Measurements from ENCODE around the gene ADAMTSL1. TPM values are rescaled to one million over a fixed set of nuclear protein-coding genes. Genes with fewer than 3 reads are reported as not detected.

The ADAMTSL1 gene
- total and polyA plus RNA-seq, 2 of the 8 experiments (the other 6 are each of a cell fraction or from before 2014, with no cell fraction given) = 0.84 to 1.1 TPM

GRCh38 chr9:18495065-18495464 lies 21.1 kb downstream of the ADAMTSL1 start (continued):
- TF ChIP-seq, protein P1, sequence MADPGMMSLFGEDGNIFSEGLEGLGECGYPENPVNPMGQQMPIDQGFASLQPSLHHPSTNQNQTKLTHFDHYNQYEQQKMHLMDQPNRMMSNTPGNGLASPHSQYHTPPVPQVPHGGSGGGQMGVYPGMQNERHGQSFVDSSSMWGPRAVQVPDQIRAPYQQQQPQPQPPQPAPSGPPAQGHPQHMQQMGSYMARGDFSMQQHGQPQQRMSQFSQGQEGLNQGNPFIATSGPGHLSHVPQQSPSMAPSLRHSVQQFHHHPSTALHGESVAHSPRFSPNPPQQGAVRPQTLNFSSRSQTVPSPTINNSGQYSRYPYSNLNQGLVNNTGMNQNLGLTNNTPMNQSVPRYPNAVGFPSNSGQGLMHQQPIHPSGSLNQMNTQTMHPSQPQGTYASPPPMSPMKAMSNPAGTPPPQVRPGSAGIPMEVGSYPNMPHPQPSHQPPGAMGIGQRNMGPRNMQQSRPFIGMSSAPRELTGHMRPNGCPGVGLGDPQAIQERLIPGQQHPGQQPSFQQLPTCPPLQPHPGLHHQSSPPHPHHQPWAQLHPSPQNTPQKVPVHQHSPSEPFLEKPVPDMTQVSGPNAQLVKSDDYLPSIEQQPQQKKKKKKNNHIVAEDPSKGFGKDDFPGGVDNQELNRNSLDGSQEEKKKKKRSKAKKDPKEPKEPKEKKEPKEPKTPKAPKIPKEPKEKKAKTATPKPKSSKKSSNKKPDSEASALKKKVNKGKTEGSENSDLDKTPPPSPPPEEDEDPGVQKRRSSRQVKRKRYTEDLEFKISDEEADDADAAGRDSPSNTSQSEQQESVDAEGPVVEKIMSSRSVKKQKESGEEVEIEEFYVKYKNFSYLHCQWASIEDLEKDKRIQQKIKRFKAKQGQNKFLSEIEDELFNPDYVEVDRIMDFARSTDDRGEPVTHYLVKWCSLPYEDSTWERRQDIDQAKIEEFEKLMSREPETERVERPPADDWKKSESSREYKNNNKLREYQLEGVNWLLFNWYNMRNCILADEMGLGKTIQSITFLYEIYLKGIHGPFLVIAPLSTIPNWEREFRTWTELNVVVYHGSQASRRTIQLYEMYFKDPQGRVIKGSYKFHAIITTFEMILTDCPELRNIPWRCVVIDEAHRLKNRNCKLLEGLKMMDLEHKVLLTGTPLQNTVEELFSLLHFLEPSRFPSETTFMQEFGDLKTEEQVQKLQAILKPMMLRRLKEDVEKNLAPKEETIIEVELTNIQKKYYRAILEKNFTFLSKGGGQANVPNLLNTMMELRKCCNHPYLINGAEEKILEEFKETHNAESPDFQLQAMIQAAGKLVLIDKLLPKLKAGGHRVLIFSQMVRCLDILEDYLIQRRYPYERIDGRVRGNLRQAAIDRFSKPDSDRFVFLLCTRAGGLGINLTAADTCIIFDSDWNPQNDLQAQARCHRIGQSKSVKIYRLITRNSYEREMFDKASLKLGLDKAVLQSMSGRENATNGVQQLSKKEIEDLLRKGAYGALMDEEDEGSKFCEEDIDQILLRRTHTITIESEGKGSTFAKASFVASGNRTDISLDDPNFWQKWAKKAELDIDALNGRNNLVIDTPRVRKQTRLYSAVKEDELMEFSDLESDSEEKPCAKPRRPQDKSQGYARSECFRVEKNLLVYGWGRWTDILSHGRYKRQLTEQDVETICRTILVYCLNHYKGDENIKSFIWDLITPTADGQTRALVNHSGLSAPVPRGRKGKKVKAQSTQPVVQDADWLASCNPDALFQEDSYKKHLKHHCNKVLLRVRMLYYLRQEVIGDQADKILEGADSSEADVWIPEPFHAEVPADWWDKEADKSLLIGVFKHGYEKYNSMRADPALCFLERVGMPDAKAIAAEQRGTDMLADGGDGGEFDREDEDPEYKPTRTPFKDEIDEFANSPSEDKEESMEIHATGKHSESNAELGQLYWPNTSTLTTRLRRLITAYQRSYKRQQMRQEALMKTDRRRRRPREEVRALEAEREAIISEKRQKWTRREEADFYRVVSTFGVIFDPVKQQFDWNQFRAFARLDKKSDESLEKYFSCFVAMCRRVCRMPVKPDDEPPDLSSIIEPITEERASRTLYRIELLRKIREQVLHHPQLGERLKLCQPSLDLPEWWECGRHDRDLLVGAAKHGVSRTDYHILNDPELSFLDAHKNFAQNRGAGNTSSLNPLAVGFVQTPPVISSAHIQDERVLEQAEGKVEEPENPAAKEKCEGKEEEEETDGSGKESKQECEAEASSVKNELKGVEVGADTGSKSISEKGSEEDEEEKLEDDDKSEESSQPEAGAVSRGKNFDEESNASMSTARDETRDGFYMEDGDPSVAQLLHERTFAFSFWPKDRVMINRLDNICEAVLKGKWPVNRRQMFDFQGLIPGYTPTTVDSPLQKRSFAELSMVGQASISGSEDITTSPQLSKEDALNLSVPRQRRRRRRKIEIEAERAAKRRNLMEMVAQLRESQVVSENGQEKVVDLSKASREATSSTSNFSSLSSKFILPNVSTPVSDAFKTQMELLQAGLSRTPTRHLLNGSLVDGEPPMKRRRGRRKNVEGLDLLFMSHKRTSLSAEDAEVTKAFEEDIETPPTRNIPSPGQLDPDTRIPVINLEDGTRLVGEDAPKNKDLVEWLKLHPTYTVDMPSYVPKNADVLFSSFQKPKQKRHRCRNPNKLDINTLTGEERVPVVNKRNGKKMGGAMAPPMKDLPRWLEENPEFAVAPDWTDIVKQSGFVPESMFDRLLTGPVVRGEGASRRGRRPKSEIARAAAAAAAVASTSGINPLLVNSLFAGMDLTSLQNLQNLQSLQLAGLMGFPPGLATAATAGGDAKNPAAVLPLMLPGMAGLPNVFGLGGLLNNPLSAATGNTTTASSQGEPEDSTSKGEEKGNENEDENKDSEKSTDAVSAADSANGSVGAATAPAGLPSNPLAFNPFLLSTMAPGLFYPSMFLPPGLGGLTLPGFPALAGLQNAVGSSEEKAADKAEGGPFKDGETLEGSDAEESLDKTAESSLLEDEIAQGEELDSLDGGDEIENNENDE (IDR thresholded peaks at IDR 0.05; ENCODE audit: insufficient replicate concordance, low read length) = no peak
- TF ChIP-seq NANOG (IDR thresholded peaks at IDR 0.05; ENCODE audit: insufficient read depth, low read depth, low read length, poor library complexity, severe bottlenecking) (no peak), KDM1A (IDR thresholded peaks at IDR 0.05; ENCODE audit: borderline replicate concordance, low read length) (no peak), CHD1 (IDR thresholded peaks at IDR 0.05; ENCODE audit: low read depth, low read length) (no peak), CEBPB (IDR thresholded peaks at IDR 0.05; ENCODE audit: low read depth, low read length) (no peak), TAF7 (optimal IDR thresholded peaks at IDR 0.05; ENCODE audit: borderline replicate concordance, low read depth, low read length) (no peak), SIX5 (IDR thresholded peaks at IDR 0.05; ENCODE audit: low read depth, low read length) (no peak), EGR1 (IDR thresholded peaks at IDR 0.05; ENCODE audit: borderline replicate concordance, low read depth, low read length) (no peak), KDM5A (IDR thresholded peaks at IDR 0.05; ENCODE audit: low read length) (no peak), SIRT6 (IDR thresholded peaks at IDR 0.05; ENCODE audit: low read length) (no peak), POU5F1 (IDR thresholded peaks at IDR 0.05; ENCODE audit: low read depth, low read length) (no peak), SP1 (IDR thresholded peaks at IDR 0.05; ENCODE audit: low read depth, low read length) (no peak), SAP30 (IDR thresholded peaks at IDR 0.05; ENCODE audit: insufficient read depth, insufficient replicate concordance, low read length) (no peak)

All from H1 (cell line).